ENCODE results near the gene ZNF10. TPM values are rescaled to one million over a fixed set of nuclear protein-coding genes. Genes with fewer than 3 reads are reported as not detected.

Gene ZNF10
- total RNA-seq, 1 experiment from 2014 or later, result 14.1 TPM

GRCh38 chr12:133165776-133166175 is 35.3 kb downstream of the ZNF10 start:
- no peaks in the 10 kb centered on the region for H3K4me1 ChIP-seq
- H3K27me3 ChIP-seq, result no peaks in the 10 kb centered on the region
- no peak for DNase-seq
- 0 out of 2 replicates have a peak, but pooled peaks cover 3% of the 10 kb centered on the region for H3K9me3 ChIP-seq (replicated peaks)
- H3K27ac ChIP-seq, result no peak overlapping the region
- H3K36me3 ChIP-seq, result no peaks in the 10 kb centered on the region
- H3K4me3 ChIP-seq, result no peak overlapping the region

- DNase-seq, result no peak
- H3K27ac ChIP-seq, result no peak overlapping the region
- H3K36me3 ChIP-seq, result no peaks in the 10 kb centered on the region
- H3K4me3 ChIP-seq, result no peak overlapping the region
- H3K4me1 ChIP-seq, result no peaks in the 10 kb centered on the region
- H3K27me3 ChIP-seq, result no peaks in the 10 kb centered on the region
- H3K9me3 ChIP-seq (replicated peaks), result peaks cover 3% of the 10 kb centered on the region; the same call in 1 of the 2 replicates
These were observed 42.1 kb downstream of the ZNF10 start for GRCh38 chr12:133172491-133172890.

- no peak for DNase-seq
- Histone ChIP-seq H3K4me3 (no peak overlapping the region), H3K9me3 (replicated peaks) (peaks cover 3% of the 10 kb centered on the region), H3K27me3 (no peaks in the 10 kb centered on the region), H3K36me3 (no peaks in the 10 kb centered on the region), H3K4me1 (no peaks in the 10 kb centered on the region), H3K27ac (no peak overlapping the region)
These were observed 44.5 kb downstream of the ZNF10 start for GRCh38 chr12:133174901-133175300.

GRCh38 chr12:133180669-133181068 is 50.2 kb downstream of the ZNF10 start:
- H3K36me3 ChIP-seq, result no peaks in the 10 kb centered on the region
- no peak overlapping the region for H3K4me3 ChIP-seq
- no peaks in the 10 kb centered on the region for H3K4me1 ChIP-seq
- H3K27me3 ChIP-seq, result no peaks in the 10 kb centered on the region
- DNase-seq, result no peak
- H3K9me3 ChIP-seq (replicated peaks), result peaks cover 9% of the 10 kb centered on the region
- no peak overlapping the region for H3K27ac ChIP-seq

GRCh38 chr12:133181238-133181959 is 51.0 kb downstream of the ZNF10 start, which contains the start of gene ZNF268:
Gene ZNF268, plus strand, starts transcription at chr12:133181495. Its CDS starts 503 bp downstream, at chr12:133181998.
- H3K9me3 ChIP-seq (replicated peaks), result peaks cover 9% of the 10 kb centered on the region

GRCh38 chr12:133190176-133190575 is 59.7 kb downstream of the ZNF10 start:
- Histone ChIP-seq H3K27me3 (no peaks in the 10 kb centered on the region), H3K36me3 (peaks cover 29% of the 10 kb centered on the region), H3K27ac (no peak overlapping the region), H3K4me1 (no peaks in the 10 kb centered on the region), H3K9me3 (replicated peaks) (peaks cover 7% of the 10 kb centered on the region), H3K4me3 (no peak overlapping the region)
- no peak for DNase-seq

More at GRCh38 chr12:133181238-133181959, 51.0 kb downstream of the ZNF10 start, which contains the start of gene ZNF268:
- Histone ChIP-seq H3K4me1 (no peaks in the 10 kb centered on the region), H3K4me3 (peak within 1 kb of the TSS; percentile 70), H3K27me3 (no peaks in the 10 kb centered on the region), H3K27ac (peak within 1 kb of the TSS; percentile 51), H3K36me3 (no peaks in the 10 kb centered on the region)
- peak; percentile 77 to 78 for DNase-seq

GRCh38 chr12:133192847-133193246 is 62.4 kb downstream of the ZNF10 start:
- H3K36me3 ChIP-seq, result peaks cover 35% of the 10 kb centered on the region
- H3K9me3 ChIP-seq (replicated peaks), result peaks cover 9% of the 10 kb centered on the region
- no peak overlapping the region for H3K27ac ChIP-seq
- H3K27me3 ChIP-seq, result no peaks in the 10 kb centered on the region
- no peak overlapping the region for H3K4me3 ChIP-seq
- H3K4me1 ChIP-seq, result no peaks in the 10 kb centered on the region
- no peak for DNase-seq

- Histone ChIP-seq H3K36me3 (peaks cover 25% of the 10 kb centered on the region), H3K27me3 (no peaks in the 10 kb centered on the region), H3K4me3 (no peak overlapping the region), H3K4me1 (no peaks in the 10 kb centered on the region), H3K27ac (no peak overlapping the region), H3K9me3 (replicated peaks) (peaks cover 51% of the 10 kb centered on the region)
- DNase-seq, result no peak
These were observed 71.5 kb downstream of the ZNF10 start for GRCh38 chr12:133201888-133202287.

- Histone ChIP-seq H3K27me3 (no peaks in the 10 kb centered on the region), H3K4me1 (no peaks in the 10 kb centered on the region), H3K9me3 (replicated peaks) (peaks cover 51% of the 10 kb centered on the region), H3K27ac (no peak overlapping the region), H3K4me3 (no peak overlapping the region), H3K36me3 (peaks cover 25% of the 10 kb centered on the region)
- no peak for DNase-seq
These were observed 72.3 kb downstream of the ZNF10 start for GRCh38 chr12:133202493-133203343.

- no peak overlapping the region for H3K4me3 ChIP-seq
- peaks cover 54% of the 10 kb centered on the region for H3K9me3 ChIP-seq (replicated peaks)
- no peaks in the 10 kb centered on the region for H3K4me1 ChIP-seq
- no peak overlapping the region for H3K27ac ChIP-seq
- peaks cover 25% of the 10 kb centered on the region for H3K36me3 ChIP-seq
- DNase-seq, result peak in 1 of 2 experiments; percentile 7
- H3K27me3 ChIP-seq, result no peaks in the 10 kb centered on the region
These were observed 73.2 kb downstream of the ZNF10 start for GRCh38 chr12:133203344-133204263.

- Histone ChIP-seq H3K4me3 (no peak overlapping the region), H3K4me1 (no peaks in the 10 kb centered on the region), H3K27ac (no peak overlapping the region), H3K27me3 (no peaks in the 10 kb centered on the region), H3K36me3 (peaks cover 25% of the 10 kb centered on the region), H3K9me3 (replicated peaks) (peaks cover 54% of the 10 kb centered on the region)
- no peak for DNase-seq
These were observed 73.8 kb downstream of the ZNF10 start for GRCh38 chr12:133204264-133204603.

- Histone ChIP-seq H3K27ac (no peak overlapping the region), H3K36me3 (peaks cover 21% of the 10 kb centered on the region), H3K4me3 (no peak overlapping the region), H3K4me1 (no peaks in the 10 kb centered on the region), H3K27me3 (no peaks in the 10 kb centered on the region), H3K9me3 (replicated peaks) (peaks cover 43% of the 10 kb centered on the region)
- no peak for DNase-seq
These were observed 76.0 kb downstream of the ZNF10 start for GRCh38 chr12:133206390-133206789.

All from SJCRH30 (cell line).